Thyroid gland (tissue), 4 donors: ENCODE data around the gene TFCP2. TPM values are rescaled to one million over a fixed set of nuclear protein-coding genes. Genes with fewer than 3 reads are reported as not detected.

Experiments
- DNase-seq, 2 donors: peaks; one replicate each; pipeline ENCODE4 v3.0.0-alpha.2; 2019
- H3K27ac ChIP-seq, 3 donors: fragments of 200-600 bp; sonication (generic); 1 replicate in 2 of 3; 2 replicates in 1 of 3; pipeline ENCODE4 v1.5.1; 2016 to 2019; ENCODE audit warnings: mild to moderate bottlenecking in 1 of 3, moderate library complexity in 1 of 3
- H3K27me3 ChIP-seq: fragments of 200-600 bp; sonication (generic); one replicate; pipeline ENCODE4 v1.5.1; 2019
- H3K36me3 ChIP-seq, 2 donors: fragments of 200-600 bp; sonication (generic); one replicate each; pipeline ENCODE4 v1.5.1; 2016 to 2019
- H3K4me1 ChIP-seq, 2 donors: fragments of 200-600 bp; sonication (generic); one replicate each; pipeline ENCODE4 v1.5.1; 2017 to 2019
- H3K4me3 ChIP-seq, 3 donors: fragments of 200-600 bp; sonication (generic); replicated peaks in 1 of 3; 1 replicate in 2 of 3; 2 replicates in 1 of 3; pipeline ENCODE4 v1.5.1; 2016; ENCODE audit warnings: mild to moderate bottlenecking in 1 of 3
- H3K9me3 ChIP-seq: fragments of 200-600 bp; sonication (generic); one replicate; pipeline ENCODE4 v1.5.1; 2017
- POLR2A ChIP-seq, 2 donors: fragments of 450-650 bp; IDR thresholded peaks; one replicate each; pipeline ENCODE4 v1.6.1; 2017; ENCODE audit warnings: antibody characterized with exemption in 2 of 2, mild to moderate bottlenecking in 2 of 2, moderate library complexity in 1 of 2
- WGBS, 2 donors: methylation state at CpG; one replicate each; pipeline ENCODE4 v1.1.5; 2017; 5-methylcytosine and 5-hydroxymethylcytosine counted together
- intact Hi-C: fragments of 100-400 bp; cut with DNase I; formaldehyde crosslinking; loops from one replicate; pipeline ENCODE4 v1.15.1; 2023
- total RNA-seq, 4 donors: library from RNA; depleted of rRNA; stranded (reverse); fragments of >200 nt; gene quantifications; one replicate each; pipeline ENCODE4 v1.2.3, GENCODE V29; 2016
- TF ChIP-seq, protein P1 (sequence below), 6 experiments: fragments of 200-600 bp in 3 of 6; fragments of 450-650 bp in 3 of 6; sonication (generic) in 3 of 6; IDR thresholded peaks; one replicate each; pipeline ENCODE4 v1.5.1; 2016 to 2019; ENCODE audit warnings: antibody characterized with exemption in 6 of 6, mild to moderate bottlenecking in 2 of 6, inconsistent platforms in 1 of 6, moderate library complexity in 1 of 6

Gene TFCP2
- total RNA-seq, 4 donors from 2014 or later = 14.9 to 22.6 (median 21.3) TPM

DNA sequence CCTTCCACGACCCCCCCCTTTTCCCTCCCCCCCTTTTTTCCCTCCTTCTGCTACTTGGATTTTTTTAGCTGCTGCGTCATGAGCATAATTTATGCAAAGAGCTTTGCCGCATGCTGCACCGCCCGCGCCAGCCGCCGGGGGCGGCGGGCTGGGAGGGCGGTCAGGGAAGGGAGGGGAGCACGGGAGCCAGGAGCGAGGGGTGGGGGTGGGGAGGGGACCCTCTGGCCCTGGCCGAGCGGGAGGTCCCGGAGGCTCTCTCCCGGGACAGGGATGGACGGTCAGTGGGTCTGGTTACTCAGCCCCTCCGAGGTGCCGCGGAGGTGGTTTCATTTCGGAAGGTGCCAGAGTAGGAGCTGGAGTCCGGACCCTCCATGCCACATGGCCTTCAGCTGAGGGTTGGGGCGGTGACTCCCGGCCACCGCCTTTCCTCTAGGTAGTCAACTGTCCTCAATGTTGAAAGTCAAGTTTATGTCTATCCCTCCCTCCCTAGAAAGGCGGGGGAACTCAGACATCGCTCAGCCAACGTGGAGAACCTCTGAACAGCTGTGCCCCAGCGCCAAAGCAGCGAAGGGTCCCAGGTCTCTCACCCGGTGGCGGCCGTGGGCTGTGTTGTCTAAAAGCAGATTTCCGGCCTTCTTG lies 45.2 kb upstream of the TFCP2 start, which contains the start of gene POU6F1:
POU6F1 (minus strand) TSS at position 95 of the 639 bp plus-strand sequence. CDS start 11,226 bp downstream, outside the sequence.
- intact Hi-C loops = no loop called here
- H3K9me3 ChIP-seq = no peaks in the 10 kb centered on the region
- no peaks in the 10 kb centered on the region for H3K36me3 ChIP-seq
- peak within 1 kb of the TSS; percentile 94 to 99 (median 97) for H3K27ac ChIP-seq
- peak within 1 kb of the TSS; percentile 10 to 79 (median 38) for H3K4me3 ChIP-seq
- WGBS, 2 donors = 1 to 2% methylated on average over 11 to 25 of the region's 35 CpGs
- peak; percentile 75 to 78 for DNase-seq
- TF ChIP-seq, protein P1, sequence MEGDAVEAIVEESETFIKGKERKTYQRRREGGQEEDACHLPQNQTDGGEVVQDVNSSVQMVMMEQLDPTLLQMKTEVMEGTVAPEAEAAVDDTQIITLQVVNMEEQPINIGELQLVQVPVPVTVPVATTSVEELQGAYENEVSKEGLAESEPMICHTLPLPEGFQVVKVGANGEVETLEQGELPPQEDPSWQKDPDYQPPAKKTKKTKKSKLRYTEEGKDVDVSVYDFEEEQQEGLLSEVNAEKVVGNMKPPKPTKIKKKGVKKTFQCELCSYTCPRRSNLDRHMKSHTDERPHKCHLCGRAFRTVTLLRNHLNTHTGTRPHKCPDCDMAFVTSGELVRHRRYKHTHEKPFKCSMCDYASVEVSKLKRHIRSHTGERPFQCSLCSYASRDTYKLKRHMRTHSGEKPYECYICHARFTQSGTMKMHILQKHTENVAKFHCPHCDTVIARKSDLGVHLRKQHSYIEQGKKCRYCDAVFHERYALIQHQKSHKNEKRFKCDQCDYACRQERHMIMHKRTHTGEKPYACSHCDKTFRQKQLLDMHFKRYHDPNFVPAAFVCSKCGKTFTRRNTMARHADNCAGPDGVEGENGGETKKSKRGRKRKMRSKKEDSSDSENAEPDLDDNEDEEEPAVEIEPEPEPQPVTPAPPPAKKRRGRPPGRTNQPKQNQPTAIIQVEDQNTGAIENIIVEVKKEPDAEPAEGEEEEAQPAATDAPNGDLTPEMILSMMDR (IDR thresholded peaks at IDR 0.05) = peak; percentile 39 to 74 (median 49)
- peak in 1 of 2 donors; percentile 38 for TF ChIP-seq POLR2A (IDR thresholded peaks at IDR 0.05)
- no peaks in the 10 kb centered on the region for H3K27me3 ChIP-seq
- H3K4me1 ChIP-seq = peaks cover 13 to 20% of the 10 kb centered on the region in 2 donors

DNA sequence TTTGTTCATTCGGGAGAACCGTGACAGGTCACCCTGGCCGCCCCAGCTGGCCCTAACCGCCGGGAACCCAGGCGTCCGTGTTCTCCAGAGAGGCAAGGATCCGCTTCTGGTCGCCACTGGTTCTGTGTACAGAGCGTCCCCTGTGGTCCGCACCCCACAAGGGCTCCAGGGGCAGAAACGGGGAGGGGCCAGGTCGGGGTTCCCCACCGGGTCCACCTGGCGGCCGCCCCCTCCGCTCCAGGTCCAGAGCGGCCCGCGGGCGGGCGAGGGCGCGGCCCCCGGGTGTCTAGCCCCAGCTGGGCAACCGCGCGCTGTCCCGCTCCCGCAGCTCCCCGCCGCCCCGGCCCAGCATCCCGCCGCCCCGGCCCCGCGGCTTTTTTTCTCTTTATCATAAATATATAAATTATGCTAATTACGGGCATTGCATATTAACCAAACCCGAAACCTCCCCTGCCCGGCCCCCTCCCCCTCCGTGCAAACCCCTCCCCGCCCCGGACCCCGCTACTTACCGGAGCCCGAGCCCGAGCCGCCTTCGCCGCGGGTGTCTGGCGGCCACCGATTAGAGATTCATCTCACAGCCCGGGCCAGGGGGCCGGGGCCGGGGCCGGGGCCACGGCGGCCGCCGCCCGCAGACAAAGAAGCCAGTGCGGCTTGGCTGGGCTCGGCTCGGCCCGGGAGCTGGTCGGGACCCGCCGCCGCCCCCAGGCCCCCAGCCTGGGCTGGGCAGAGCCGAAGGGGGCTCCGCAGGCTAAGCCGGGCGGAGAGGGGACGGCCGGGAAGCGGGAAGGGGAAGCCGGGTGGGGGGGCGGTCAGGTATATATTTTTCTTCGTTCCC lies 44.4 kb upstream of the TFCP2 start:
- Histone ChIP-seq H3K4me3 (peak overlapping the region; percentile 10 to 79 (median 38)), H3K9me3 (no peaks in the 10 kb centered on the region), H3K27ac (peak overlapping the region; percentile 94 to 99 (median 97)), H3K27me3 (no peaks in the 10 kb centered on the region), H3K36me3 (no peaks in the 10 kb centered on the region), H3K4me1 (peaks cover 13 to 20% of the 10 kb centered on the region in 2 donors)
- TF ChIP-seq, protein P1 (IDR thresholded peaks at IDR 0.05) = peak in 4 of 6 experiments; percentile 14 to 40 (median 32)
- TF ChIP-seq POLR2A (IDR thresholded peaks at IDR 0.05) = peak in 1 of 2 donors; percentile 51
- 1% methylated on average over 38 to 48 of the region's 81 CpGs for WGBS, 2 donors
- intact Hi-C loops = no loop called here
- peak; percentile 71 to 77 for DNase-seq

DNA sequence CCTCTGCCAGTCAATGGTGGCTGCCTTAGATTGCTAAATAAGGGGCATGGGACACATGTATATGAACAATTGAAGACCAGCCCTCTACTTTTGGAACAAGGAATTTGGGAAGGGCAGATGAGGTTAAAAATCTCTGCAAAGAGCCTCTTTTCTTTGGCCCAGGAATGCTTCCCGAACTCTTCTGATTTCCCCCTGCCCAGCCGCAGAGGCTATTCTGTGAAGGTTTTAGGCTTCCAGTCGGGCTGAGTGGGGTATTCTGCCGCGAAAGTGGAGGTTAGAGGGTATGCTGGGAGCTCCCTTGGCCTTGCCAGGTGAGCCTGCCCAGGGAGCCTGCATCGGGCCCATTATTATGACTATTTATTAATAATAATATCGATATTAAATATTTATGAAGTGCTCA lies 43.7 kb upstream of the TFCP2 start:
- intact Hi-C loops = no loop called here
- Histone ChIP-seq H3K27me3 (no peaks in the 10 kb centered on the region), H3K4me1 (peaks cover 13 to 20% of the 10 kb centered on the region in 2 donors), H3K36me3 (no peaks in the 10 kb centered on the region), H3K4me3 (peak overlapping the region in 2 of 3 donors; percentile 38 to 79), H3K9me3 (no peaks in the 10 kb centered on the region), H3K27ac (peak overlapping the region; percentile 94 to 99 (median 97))
- TF ChIP-seq POLR2A (IDR thresholded peaks at IDR 0.05) = no peak
- TF ChIP-seq, protein P1 (IDR thresholded peaks at IDR 0.05) = no peak
- peak; percentile 12 to 15 for DNase-seq
- WGBS, 2 donors = 18 to 23% methylated on average over 7 of the region's 7 CpGs

DNA sequence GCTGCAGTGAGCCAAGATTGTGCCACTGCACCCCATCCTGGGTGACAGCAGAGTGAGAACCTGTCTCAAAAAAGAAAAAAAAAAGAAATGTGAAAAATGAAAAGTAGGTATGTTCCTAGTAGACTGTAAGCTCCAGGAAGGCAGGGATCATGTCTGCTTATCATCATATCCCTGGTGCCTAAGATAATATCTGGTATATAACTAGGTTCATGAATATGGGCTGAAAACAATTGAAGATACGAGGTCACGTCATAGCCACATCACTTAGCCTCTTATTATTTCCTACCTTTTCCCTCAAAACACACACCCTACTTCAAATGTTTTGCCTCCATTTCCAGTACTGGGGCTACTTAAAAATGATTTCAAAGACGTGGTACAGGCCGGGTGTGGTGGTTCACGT lies 42.0 kb upstream of the TFCP2 start:
- no peak overlapping the region for H3K4me3 ChIP-seq
- H3K36me3 ChIP-seq = no peaks in the 10 kb centered on the region
- no peaks in the 10 kb centered on the region for H3K27me3 ChIP-seq
- intact Hi-C loops = no loop called here
- H3K9me3 ChIP-seq = no peaks in the 10 kb centered on the region
- TF ChIP-seq, protein P1 (IDR thresholded peaks at IDR 0.05) = no peak
- no peak for TF ChIP-seq POLR2A (IDR thresholded peaks at IDR 0.05)
- no peak for DNase-seq
- no peak overlapping the region for H3K27ac ChIP-seq
- H3K4me1 ChIP-seq = peaks cover 13 to 20% of the 10 kb centered on the region in 2 donors
- WGBS, 2 donors = 93 to 95% methylated on average over 5 of the region's 5 CpGs
